GM12878 (cell line): ENCODE results near the gene VRK3. TPM values are rescaled to one million over a fixed set of nuclear protein-coding genes. Genes with fewer than 3 reads are reported as not detected.

ENCODE experiments used
- ATAC-seq: fragments of 200-7000 bp; cut with Tn5 transposase; 3 replicates; pipeline ENCODE4 v1.9.1; 2020; ENCODE audit warnings: mild to moderate bottlenecking, moderate library complexity
- BruUV-seq: library from RNA; stranded (reverse); fragments of 400-500 nt; replicated peaks from 2 replicates; lab custom pipeline; 2021; lab: Mats Ljungman, UMichigan
- CTCF ChIA-PET: fragments of 300-600 bp; sonication (Branson Sonifier 250); formaldehyde crosslinking; extraction: SDS; loops from one replicate; lab custom pipeline; 2021; ENCODE audit warnings: inconsistent platforms; lab: Yijun Ruan, JAX
- POLR2A ChIA-PET: fragments of 350-600 bp; formaldehyde crosslinking; extraction: SDS; loops from one replicate; lab custom pipeline; 2021; ENCODE audit warnings: inconsistent platforms; lab: Charles Lee
- RAD21 ChIA-PET: fragments of 300-600 bp; sonication (Branson Sonifier 250); formaldehyde crosslinking; loops from one replicate; lab custom pipeline; 2023; ENCODE audit warnings: antibody characterized with exemption; ENCODE audit not compliant: unreplicated experiment; lab: Charles Lee
- SMC1A ChIA-PET: fragments of 300-600 bp; sonication (Branson Sonifier 250); formaldehyde crosslinking; loops from one replicate; lab custom pipeline; 2023; ENCODE audit not compliant: unreplicated experiment, uncharacterized antibody; lab: Charles Lee
- DNase-seq: peaks from one replicate; pipeline ENCODE4 v3.0.0-alpha.2; 2011; ENCODE audit warnings: low read depth, low spot score
- FAIRE-seq: peaks from 3 replicates; lab custom pipeline; 2011; peaks lifted over from hg19 to GRCh38; lab: Jason Lieb, UNC
- H2AFZ ChIP-seq: 2 replicates; pipeline ENCODE4 v1.6.0; 2011; ENCODE audit warnings: low read depth, low read length, control low read depth; ENCODE audit not compliant: control insufficient read depth
- H3K27ac ChIP-seq: 2 replicates; pipeline ENCODE4 v1.5.1; 2011; ENCODE audit warnings: control low read depth; ENCODE audit not compliant: control insufficient read depth, insufficient read depth
- H3K27me3 ChIP-seq, 2 experiments: replicated peaks in 1 of 2; 2 replicates each; pipeline versions ENCODE4 v1.6.0 to v1.6.1; 2011; ENCODE audit warnings: low read length in 1 of 2; ENCODE audit not compliant: control insufficient read depth in 2 of 2, insufficient read depth in 2 of 2
- H3K36me3 ChIP-seq, 2 experiments: 2 replicates each; pipeline ENCODE4 v1.5.1; 2011; ENCODE audit warnings: low read length in 1 of 2; ENCODE audit not compliant: control insufficient read depth in 2 of 2, insufficient read depth in 2 of 2
- H3K4me1 ChIP-seq: 2 replicates; pipeline ENCODE4 v1.6.1; 2011; ENCODE audit warnings: mild to moderate bottlenecking, low read length, moderate library complexity, mixed read lengths; ENCODE audit not compliant: control insufficient read depth, insufficient read depth
- H3K4me2 ChIP-seq: 2 replicates; pipeline ENCODE4 v1.6.0; 2011; ENCODE audit warnings: control low read depth; ENCODE audit not compliant: control insufficient read depth, insufficient read depth
- H3K4me3 ChIP-seq: fragments of 200-600 bp; sonication (generic); 2 replicates; pipeline ENCODE4 v1.5.1; 2016
- H3K79me2 ChIP-seq: 2 replicates; pipeline ENCODE4 v1.6.0; 2011; ENCODE audit warnings: low read length; ENCODE audit not compliant: control insufficient read depth, insufficient read depth
- H3K9ac ChIP-seq: 2 replicates; pipeline ENCODE4 v1.8.0; 2011; ENCODE audit warnings: low read length, control low read depth, mixed read lengths; ENCODE audit not compliant: control insufficient read depth, insufficient read depth
- H3K9me3 ChIP-seq: replicated peaks from 3 replicates; pipeline ENCODE4 v1.5.1; 2011; ENCODE audit warnings: mild to moderate bottlenecking, low read length; ENCODE audit not compliant: control insufficient read depth, insufficient read depth
- H4K20me1 ChIP-seq: 2 replicates; pipeline ENCODE4 v1.6.0; 2011; ENCODE audit not compliant: control insufficient read depth, insufficient read depth
- CHD1 ChIP-seq: IDR thresholded peaks from 2 replicates; pipeline ENCODE4 v1.6.1; 2012; ENCODE audit warnings: low read depth, low read length, improper control_type of control experiment
- CHD4 ChIP-seq: fragments of 200-600 bp; sonication (generic); IDR thresholded peaks from 2 replicates; pipeline ENCODE4 v1.6.1; 2016; ENCODE audit warnings: mild to moderate bottlenecking
- GABPA ChIP-seq: IDR thresholded peaks from 2 replicates; pipeline ENCODE4 v1.6.1; 2014; ENCODE audit warnings: antibody characterized with exemption, low read depth, mild to moderate bottlenecking, inconsistent platforms
- IRF5 ChIP-seq: fragments of 450-650 bp; IDR thresholded peaks from 2 replicates; pipeline ENCODE4 v1.6.1; 2017; ENCODE audit warnings: borderline replicate concordance
- NR2C1 ChIP-seq: fragments of 450-650 bp; IDR thresholded peaks from 2 replicates; pipeline ENCODE4 v1.6.1; 2017; ENCODE audit warnings: antibody characterized with exemption, mild to moderate bottlenecking, moderate library complexity
- NR2C2 ChIP-seq: IDR thresholded peaks from 2 replicates; pipeline ENCODE4 v1.6.1; 2011; ENCODE audit warnings: borderline replicate concordance, low read depth; ENCODE audit not compliant: control insufficient read depth, insufficient read length
- NR2F1 ChIP-seq: fragments of 450-650 bp; conservative IDR thresholded peaks from 2 replicates; pipeline ENCODE4 v1.6.1; 2017; ENCODE audit warnings: mild to moderate bottlenecking
- POLR2A ChIP-seq: IDR thresholded peaks from 2 replicates; pipeline ENCODE4 v1.6.1; 2011; ENCODE audit warnings: low read depth, mild to moderate bottlenecking, low read length
- RAD21 ChIP-seq: IDR thresholded peaks from 2 replicates; pipeline ENCODE4 v1.6.1; 2011; ENCODE audit warnings: mild to moderate bottlenecking, low read depth, low read length, moderate library complexity; ENCODE audit not compliant: insufficient read depth
- RFX5 ChIP-seq: IDR thresholded peaks from 2 replicates; pipeline ENCODE4 v1.6.1; 2011; ENCODE audit warnings: low read depth, low read length, improper control_type of control experiment
- SMARCA5 ChIP-seq: fragments of 450-650 bp; IDR thresholded peaks from 2 replicates; pipeline ENCODE4 v1.6.1; 2017; ENCODE audit warnings: mild to moderate bottlenecking
- STAT3 ChIP-seq: IDR thresholded peaks from 2 replicates; pipeline ENCODE4 v1.6.1; 2011; ENCODE audit warnings: low read depth, low read length, improper control_type of control experiment
- TCF12 ChIP-seq: IDR thresholded peaks from 2 replicates; pipeline ENCODE4 v1.6.1; 2011; ENCODE audit warnings: low read depth, mild to moderate bottlenecking, low read length
- ZBTB4 ChIP-seq: fragments of 450-650 bp; formaldehyde crosslinking; IDR thresholded peaks from 2 replicates; pipeline ENCODE4 v1.4.0; 2022; ENCODE audit warnings: mild to moderate bottlenecking, moderate library complexity
- ZNF24 ChIP-seq: fragments of 450-650 bp; IDR thresholded peaks from 2 replicates; pipeline ENCODE4 v1.6.1; 2017; ENCODE audit warnings: antibody characterized with exemption, mild to moderate bottlenecking
- ZNF384 ChIP-seq: IDR thresholded peaks from 2 replicates; pipeline ENCODE4 v1.6.1; 2012; ENCODE audit warnings: low read depth, mild to moderate bottlenecking, low read length, improper control_type of control experiment, borderline replicate concordance
- WGBS: methylation state at CpG from one replicate; pipeline ENCODE4 v1.1.6; 2016; ENCODE audit warnings: low lambda C conversion rate; ENCODE audit not compliant: insufficient replicate concordance, insufficient coverage; ENCODE audit errors: missing lambda C conversion rate; 5-methylcytosine and 5-hydroxymethylcytosine counted together
- in situ Hi-C: fragments of 300-500 bp; cut with MboI; formaldehyde crosslinking; loops from 9 replicates; pipeline ENCODE4 v1.14.3; 2018; ENCODE audit warnings: mixed read lengths
- intact Hi-C: fragments of 100-400 bp; cut with micrococcal nuclease; formaldehyde crosslinking; loops from one replicate; pipeline ENCODE4 v1.14.2; 2022; ENCODE audit not compliant: unreplicated experiment
- polyA plus RNA-seq, 11 experiments: library from polyadenylated mRNA; depleted of rRNA in 4 of 11; unstranded in 6 of 11; stranded (reverse) in 5 of 11; fragments of >200 nt; fragmentation: Nextera tagmentation in 4 of 11; fragmentation: Illumina TruSeq in 1 of 11; extraction: Ambion mirVana in 4 of 11; extraction: Trizol in 1 of 11; gene quantifications; 1 replicate in 1 of 11; 2 replicates in 10 of 11; pipeline versions ENCODE4 v1.2.1 to v1.2.3, GENCODE V29; 2011 to 2016; ENCODE audit warnings: inconsistent platforms in 2 of 11, missing spikeins in 2 of 11, low read depth in 1 of 11
- total RNA-seq, 4 experiments: library from RNA; depleted of rRNA in 3 of 4; stranded (reverse); fragments of >200 nt in 3 of 4; fragmentation: Illumina TruSeq in 1 of 4; extraction: Trizol in 1 of 4; gene quantifications; 2 replicates each; pipeline versions ENCODE4 v1.2.1 to v1.2.3, GENCODE V29; 2013 to 2021

The VRK3 gene
- total and polyA plus RNA-seq, 10 of the 15 experiments (the other 5 are each of a cell fraction or from before 2014, with no cell fraction given), result 17.3 to 61.9 (median 35.5) TPM

GRCh38 chr19:49950956-49951526, 74.1 kb downstream of the VRK3 start:
- BruUV-seq, result no TSS peak
- 40% methylated on average over 13 of the region's 13 CpGs for WGBS

More at GRCh38 chr19:49950956-49951526, 74.1 kb downstream of the VRK3 start:
- Histone ChIP-seq H3K27me3 (no peaks in the 10 kb centered on the region; a peak in 1 of 4 replicates), H3K36me3 (no peaks in the 10 kb centered on the region), H3K4me1 (peaks cover 17% of the 10 kb centered on the region), H3K79me2 (no peaks in the 10 kb centered on the region), H2AFZ (no peak overlapping the region), H4K20me1 (no peaks in the 10 kb centered on the region), H3K27ac (no peak overlapping the region), H3K9me3 (no peaks in the 10 kb centered on the region), H3K4me3 (no peak overlapping the region), H3K9ac (no peak overlapping the region), H3K4me2 (no peak overlapping the region)
- ATAC-seq (no peak), DNase-seq (no peak), FAIRE-seq (no peak)
- intact Hi-C loops, result no loop called here
- CTCF ChIA-PET, result interaction anchor here (1.0 to 1.5 kb wide), 2 partner anchors 13 to 35 kb away, joined by 3 to 5 read pairs; no protein-coding TSS in a partner anchor
- TF ChIP-seq RFX5, result no peak
- no peak for TF ChIP-seq CHD1
- TF ChIP-seq STAT3, result no peak
- no peak for TF ChIP-seq ZBTB4 (CRISPR knock-in tag)
- TF ChIP-seq ZNF24, result no peak
- no peak for TF ChIP-seq CHD4
- no peak for TF ChIP-seq NR2F1
- TF ChIP-seq GABPA, result no peak
- no peak for TF ChIP-seq ZNF384
- TF ChIP-seq POLR2A, result no peak
- TF ChIP-seq NR2C1, result no peak
- TF ChIP-seq IRF5, result no peak
- no peak for TF ChIP-seq NR2C2
- TF ChIP-seq SMARCA5, result no peak
- no peak for TF ChIP-seq TCF12
- no peak for TF ChIP-seq RAD21
- POLR2A ChIA-PET, result interaction anchor here (0.9 to 1.2 kb wide), 2 partner anchors 75 to 84 kb away, joined by 3 read pairs; partner anchors contain the start of gene ZNF473
- in situ Hi-C loops, result no loop called here
- RAD21 ChIA-PET, result no interaction called here
- SMC1A ChIA-PET, result no interaction called here
